H1 (cell line): Measurements from ENCODE around the gene TM9SF3. TPM values are rescaled to one million over a fixed set of nuclear protein-coding genes. Genes with fewer than 3 reads are reported as not detected.

Experiments used
- CTCF ChIA-PET: fragments of 300-600 bp; sonication (Branson Sonifier 250); formaldehyde crosslinking; loops from one replicate; lab custom pipeline; 2021; ENCODE audit not compliant: partially characterized antibody; lab: Charles Lee
- POLR2A ChIA-PET: fragments of 300-600 bp; sonication (Branson Sonifier 250); formaldehyde crosslinking; loops from one replicate; lab custom pipeline; 2021; ENCODE audit warnings: inconsistent platforms; ENCODE audit not compliant: partially characterized antibody; lab: Charles Lee
- DNase-seq, 2 experiments: peaks; one replicate each; pipeline versions ENCODE4 v3.0.0 to v3.0.0-alpha.2; 2010 to 2022; ENCODE audit warnings: low spot score in 2 of 2, low read depth in 1 of 2, mixed read lengths in 1 of 2
- FAIRE-seq: peaks from 2 replicates; lab custom pipeline; 2011; peaks lifted over from hg19 to GRCh38; lab: Jason Lieb, UNC
- H2AFZ ChIP-seq: 2 replicates; pipeline ENCODE4 v1.8.1; 2012; ENCODE audit warnings: low read length, inconsistent platforms
- H2AK5ac ChIP-seq: 2 replicates; pipeline ENCODE4 v1.6.1; 2013; ENCODE audit warnings: low read depth, low read length
- H2BK120ac ChIP-seq: replicated peaks from 2 replicates; pipeline ENCODE3; 2013; ENCODE audit warnings: low read depth, low read length, inconsistent platforms
- H2BK12ac ChIP-seq: 2 replicates; pipeline ENCODE4 v1.6.1; 2013; ENCODE audit warnings: low read depth, low read length
- H2BK15ac ChIP-seq: 2 replicates; pipeline ENCODE4 v1.6.1; 2013; ENCODE audit warnings: low read length
- H2BK20ac ChIP-seq: 2 replicates; pipeline ENCODE4 v1.6.1; 2013; ENCODE audit warnings: low read length
- H2BK5ac ChIP-seq: 2 replicates; pipeline ENCODE4 v1.6.1; 2013; ENCODE audit warnings: low read depth, low read length
- H3K14ac ChIP-seq: 2 replicates; pipeline ENCODE4 v1.6.1; 2013; ENCODE audit warnings: inconsistent platforms; ENCODE audit not compliant: insufficient read length
- H3K18ac ChIP-seq: 2 replicates; pipeline ENCODE4 v1.6.1; 2013; ENCODE audit warnings: low read length; ENCODE audit errors: extremely low read depth
- H3K23ac ChIP-seq: 2 replicates; pipeline ENCODE4 v1.6.1; 2013; ENCODE audit warnings: inconsistent platforms; ENCODE audit not compliant: insufficient read length
- H3K23me2 ChIP-seq: 2 replicates; pipeline ENCODE4 v1.6.1; 2013; ENCODE audit warnings: low read depth, low read length
- H3K27ac ChIP-seq: 2 replicates; pipeline ENCODE4 v1.6.1; 2011; ENCODE audit warnings: low read depth, low read length, inconsistent platforms
- H3K27me3 ChIP-seq, 4 experiments: replicated peaks in 1 of 4; 1 replicate in 1 of 4; 2 replicates in 3 of 4; pipeline versions ENCODE4 v1.6.1 to v1.8.1; 2011 to 2013; ENCODE audit warnings: low read length in 3 of 4, mild to moderate bottlenecking in 3 of 4, inconsistent platforms in 2 of 4, mixed read lengths in 2 of 4, moderate library complexity in 1 of 4; ENCODE audit not compliant: control insufficient read depth in 3 of 4, insufficient read depth in 3 of 4; ENCODE audit errors: extremely low read depth in 1 of 4
- H3K36me3 ChIP-seq, 4 experiments: 2 replicates each; pipeline versions ENCODE4 v1.6.1 to v1.8.1; 2011 to 2013; ENCODE audit warnings: mild to moderate bottlenecking in 4 of 4, low read length in 3 of 4, moderate library complexity in 2 of 4, control low read depth in 1 of 4, inconsistent platforms in 1 of 4; ENCODE audit not compliant: insufficient read depth in 4 of 4, control insufficient read depth in 2 of 4
- H3K4ac ChIP-seq: replicated peaks from 2 replicates; pipeline ENCODE3; 2013; ENCODE audit warnings: low read length, low read depth, mixed read lengths, inconsistent platforms; ENCODE audit not compliant: insufficient read length
- H3K4me1 ChIP-seq, 4 experiments: replicated peaks in 1 of 4; 1 replicate in 1 of 4; 2 replicates in 3 of 4; pipeline versions ENCODE4 v1.6.1 to v1.8.1; 2011 to 2013; ENCODE audit warnings: low read length in 3 of 4, inconsistent platforms in 2 of 4, mixed read lengths in 1 of 4; ENCODE audit not compliant: insufficient read depth in 4 of 4, control insufficient read depth in 3 of 4
- H3K4me2 ChIP-seq, 2 experiments: 2 replicates each; pipeline versions ENCODE4 v1.6.1 to v1.8.1; 2011 to 2013; ENCODE audit warnings: low read depth in 2 of 2, low read length in 2 of 2, control low read depth in 1 of 2, inconsistent platforms in 1 of 2, mild to moderate bottlenecking in 1 of 2; ENCODE audit not compliant: insufficient read depth in 1 of 2
- H3K4me3 ChIP-seq, 4 experiments: fragments of 200-600, 300-600 bp in 1 of 4; sonication (generic), shearing (Covaris generic), sonication (Bioruptor Twin) in 1 of 4; 2 replicates each; pipeline versions ENCODE4 v1.5.1 to v1.8.1; 2011 to 2016; ENCODE audit warnings: low read length in 4 of 4, low read depth in 3 of 4, control low read depth in 2 of 4, inconsistent platforms in 2 of 4, mild to moderate bottlenecking in 2 of 4, mixed read lengths in 1 of 4, moderate library complexity in 1 of 4; ENCODE audit not compliant: insufficient read depth in 2 of 4; ENCODE audit errors: extremely low read depth in 1 of 4
- H3K56ac ChIP-seq: replicated peaks from 2 replicates; pipeline ENCODE3; 2013; ENCODE audit warnings: low read depth, mild to moderate bottlenecking, mixed read lengths, low read length, inconsistent platforms; ENCODE audit not compliant: insufficient read length
- H3K79me1 ChIP-seq: 2 replicates; pipeline ENCODE4 v1.6.1; 2013; ENCODE audit warnings: low read depth, low read length, control low read depth
- H3K79me2 ChIP-seq, 2 experiments: 2 replicates each; pipeline versions ENCODE4 v1.6.1 to v1.8.1; 2012 to 2013; ENCODE audit warnings: low read length in 2 of 2, mild to moderate bottlenecking in 2 of 2, inconsistent platforms in 1 of 2; ENCODE audit not compliant: insufficient read depth in 2 of 2, control insufficient read depth in 1 of 2
- H3K9ac ChIP-seq, 4 experiments: replicated peaks in 1 of 4; 1 replicate in 1 of 4; 2 replicates in 3 of 4; pipeline versions ENCODE4 v1.6.1 to v1.8.1; 2011 to 2013; ENCODE audit warnings: low read depth in 3 of 4, low read length in 3 of 4, control low read depth in 2 of 4, mild to moderate bottlenecking in 2 of 4, moderate library complexity in 2 of 4, inconsistent platforms in 1 of 4; ENCODE audit errors: extremely low read depth in 1 of 4
- H3K9me3 ChIP-seq, 2 experiments: 2 replicates each; pipeline versions ENCODE4 v1.6.1 to v1.8.1; 2012 to 2013; ENCODE audit warnings: mild to moderate bottlenecking in 2 of 2, moderate library complexity in 2 of 2, control low read depth in 1 of 2, inconsistent platforms in 1 of 2, low read depth in 1 of 2, low read length in 1 of 2, mixed read lengths in 1 of 2; ENCODE audit not compliant: insufficient read depth in 2 of 2
- H4K20me1 ChIP-seq, 2 experiments: replicated peaks in 1 of 2; 2 replicates each; pipeline versions ENCODE3 to v1.8.1; 2011 to 2013; ENCODE audit warnings: inconsistent platforms in 2 of 2, low read length in 2 of 2, mild to moderate bottlenecking in 1 of 2; ENCODE audit not compliant: insufficient read depth in 2 of 2, control insufficient read depth in 1 of 2
- H4K5ac ChIP-seq: 2 replicates; pipeline ENCODE4 v1.6.1; 2013; ENCODE audit warnings: low read length, low read depth, mixed read lengths, inconsistent platforms; ENCODE audit not compliant: insufficient read length
- H4K8ac ChIP-seq: 2 replicates; pipeline ENCODE4 v1.8.0; 2013; ENCODE audit warnings: mild to moderate bottlenecking, moderate library complexity, low read length, inconsistent platforms; ENCODE audit not compliant: insufficient read depth; ENCODE audit errors: extremely low read depth
- H4K91ac ChIP-seq: replicated peaks from 2 replicates; pipeline ENCODE3; 2013; ENCODE audit warnings: low read length, mixed read lengths, inconsistent platforms; ENCODE audit not compliant: insufficient read length
- ATF3 ChIP-seq: IDR thresholded peaks from 2 replicates; pipeline ENCODE4 v1.6.1; 2011; ENCODE audit warnings: low read depth, mild to moderate bottlenecking, low read length; ENCODE audit not compliant: insufficient read depth
- PHF8 ChIP-seq: fragments of 200-600 bp; sonication (generic); conservative IDR thresholded peaks from 2 replicates; pipeline ENCODE4 v1.7.1; 2012; ENCODE audit warnings: low read depth, mild to moderate bottlenecking, inconsistent platforms, low read length, moderate library complexity
- POLR2AphosphoS5 ChIP-seq: IDR thresholded peaks from 2 replicates; pipeline ENCODE4 v1.6.1; 2011; ENCODE audit warnings: low read depth, low read length
- RFX5 ChIP-seq: IDR thresholded peaks from 2 replicates; pipeline ENCODE4 v1.6.1; 2011; ENCODE audit warnings: low read depth, low read length, improper control_type of control experiment, borderline replicate concordance
- RNF2 ChIP-seq: fragments of 200-900, 300-1000 bp; sonication (generic); IDR thresholded peaks from 2 replicates; pipeline ENCODE4 v1.7.1; 2016; ENCODE audit warnings: borderline replicate concordance, low read depth, mild to moderate bottlenecking, antibody characterized with exemption, low read length; ENCODE audit not compliant: poor library complexity, severe bottlenecking; ENCODE audit errors: missing control alignments
- SP2 ChIP-seq: IDR thresholded peaks from 2 replicates; pipeline ENCODE4 v1.6.1; 2012; ENCODE audit warnings: mild to moderate bottlenecking, low read length, inconsistent platforms
- ZNF274 ChIP-seq: IDR thresholded peaks from 2 replicates; pipeline ENCODE4 v1.7.0; 2012; ENCODE audit warnings: low read length, borderline replicate concordance; ENCODE audit errors: extremely low read depth
- WGBS, 2 experiments: shearing (Covaris generic) in 1 of 2; methylation state at CpG; one replicate each; pipeline versions ENCODE4 v1.1.6 to v1.1.7; 2013 to 2015; ENCODE audit warnings: low lambda C conversion rate in 2 of 2, mixed read lengths in 2 of 2, inconsistent platforms in 1 of 2, low coverage in 1 of 2, missing lambda C conversion rate in 1 of 2; ENCODE audit not compliant: insufficient replicate concordance in 2 of 2, insufficient coverage in 1 of 2, insufficient read length in 1 of 2; ENCODE audit errors: extremely low coverage in 1 of 2, missing lambda C conversion rate in 1 of 2; 5-methylcytosine and 5-hydroxymethylcytosine counted together
- polyA plus RNA-seq, 7 experiments: library from polyadenylated mRNA; depleted of rRNA in 3 of 7; stranded (reverse) in 5 of 7; unstranded in 2 of 7; fragments of >200 nt in 5 of 7; fragments of 200-250 nt in 2 of 7; gene quantifications; 1 replicate in 5 of 7; 2 replicates in 1 of 7; 4 replicates in 1 of 7; pipeline versions ENCODE4 v1.2.1 to v1.2.3, GENCODE V29; 2011 to 2013; ENCODE audit warnings: missing spikeins in 2 of 7, mixed read lengths in 2 of 7
- total RNA-seq: library from RNA; stranded (reverse); fragmentation: NEBNext Ultra II Directional; extraction: Animal tissue kit (Norgen Biotek cat#: 25700); gene quantifications from 2 replicates; pipeline ENCODE4 v1.2.1, GENCODE V29; 2021

TM9SF3 gene
- total and polyA plus RNA-seq, 2 of the 8 experiments (the other 6 are each of a cell fraction or from before 2014, with no cell fraction given): 123 to 127 TPM

- Histone ChIP-seq H3K79me2 (no peaks in the 10 kb centered on the region), H3K27me3 (no peaks in the 10 kb centered on the region), H3K4me1 (peaks cover 0 to 4% (median 0%) of the 10 kb centered on the region in 4 experiments; a peak in 2 of 7 replicates), H2AK5ac (no peak overlapping the region), H3K18ac (no peak overlapping the region), H3K56ac (no peak overlapping the region), H2BK5ac (no peak overlapping the region), H3K4me2 (no peak overlapping the region), H3K4me3 (no peak overlapping the region), H4K20me1 (no peaks in the 10 kb centered on the region), H3K27ac (no peak overlapping the region), H3K9me3 (no peaks in the 10 kb centered on the region), H4K5ac (no peak overlapping the region), H3K79me1 (no peaks in the 10 kb centered on the region), H2BK15ac (no peak overlapping the region), H4K91ac (no peak overlapping the region), H2AFZ (no peak overlapping the region), H4K8ac (no peak overlapping the region), H3K9ac (no peak overlapping the region), H3K23me2 (no peaks in the 10 kb centered on the region), H3K36me3 (no peaks in the 10 kb centered on the region), H2BK20ac (no peak overlapping the region), H2BK120ac (no peak overlapping the region), H3K23ac (no peak overlapping the region), H2BK12ac (no peak overlapping the region), H3K4ac (no peak overlapping the region), H3K14ac (no peak overlapping the region)
- no peak for FAIRE-seq
- ChIA-PET CTCF (interaction anchor here (0.7 to 3.2 kb wide), 8 partner anchors 9 to 405 kb away, joined by 3 to 13 read pairs (median 3); no protein-coding TSS in a partner anchor), POLR2A (no interaction called here)
- DNase-seq: no peak
- 82% methylated on average over 17 of the region's 17 CpGs; no CpG with 5 or more reads in 1 of the 2 experiments for WGBS, 2 experiments
- TF ChIP-seq SP2 (no peak), RNF2 (no peak), ZNF274 (no peak), POLR2AphosphoS5 (no peak), ATF3 (no peak), RFX5 (no peak), PHF8 (no peak)
Observed at GRCh38 chr10:96619796-96620773, 33.3 kb upstream of the TM9SF3 start.
